Brain microvascular endothelial cell (primary cell): ENCODE data around the gene ERGIC3.
"Not testable (repeated sequence)": the region's sequence is repeated elsewhere in the genome, so short reads cannot be mapped to it uniquely, and the experiment has no call there.

ENCODE experiments used
- DNase-seq: peaks from one replicate; pipeline ENCODE4 v3.0.0-alpha.2; 2020
- H3K27ac ChIP-seq: fragments of 250-450 bp; sonication (Bioruptor Pico); 2 replicates; pipeline ENCODE4 v1.5.1; 2020; ENCODE audit warnings: mild to moderate bottlenecking, moderate library complexity
- H3K27me3 ChIP-seq: fragments of 250-450 bp; sonication (Bioruptor Pico); replicated peaks from 2 replicates; pipeline ENCODE4 v1.5.1; 2020; ENCODE audit warnings: mild to moderate bottlenecking
- H3K36me3 ChIP-seq: fragments of 250-450 bp; sonication (Bioruptor Pico); replicated peaks from 2 replicates; pipeline ENCODE4 v1.5.1; 2020; ENCODE audit warnings: mild to moderate bottlenecking
- H3K4me3 ChIP-seq: 2 replicates; pipeline ENCODE4 v1.5.1; 2011; ENCODE audit warnings: low read depth, mild to moderate bottlenecking, control low read depth, low read length, moderate library complexity
- in situ Hi-C: cut with HindIII; loops from 2 replicates; pipeline ENCODE4 v1.10.0; 2017; ENCODE audit warnings: low sequenced_read_pairs, low pct_ligation_motif_present
- TF ChIP-seq, protein P1 (sequence below): IDR thresholded peaks from 2 replicates; pipeline ENCODE4 v1.5.1; 2011; ENCODE audit warnings: low read depth, mild to moderate bottlenecking, moderate library complexity, low read length, control low read depth, inconsistent platforms; ENCODE audit errors: missing control alignments

The ERGIC3 gene

DNA sequence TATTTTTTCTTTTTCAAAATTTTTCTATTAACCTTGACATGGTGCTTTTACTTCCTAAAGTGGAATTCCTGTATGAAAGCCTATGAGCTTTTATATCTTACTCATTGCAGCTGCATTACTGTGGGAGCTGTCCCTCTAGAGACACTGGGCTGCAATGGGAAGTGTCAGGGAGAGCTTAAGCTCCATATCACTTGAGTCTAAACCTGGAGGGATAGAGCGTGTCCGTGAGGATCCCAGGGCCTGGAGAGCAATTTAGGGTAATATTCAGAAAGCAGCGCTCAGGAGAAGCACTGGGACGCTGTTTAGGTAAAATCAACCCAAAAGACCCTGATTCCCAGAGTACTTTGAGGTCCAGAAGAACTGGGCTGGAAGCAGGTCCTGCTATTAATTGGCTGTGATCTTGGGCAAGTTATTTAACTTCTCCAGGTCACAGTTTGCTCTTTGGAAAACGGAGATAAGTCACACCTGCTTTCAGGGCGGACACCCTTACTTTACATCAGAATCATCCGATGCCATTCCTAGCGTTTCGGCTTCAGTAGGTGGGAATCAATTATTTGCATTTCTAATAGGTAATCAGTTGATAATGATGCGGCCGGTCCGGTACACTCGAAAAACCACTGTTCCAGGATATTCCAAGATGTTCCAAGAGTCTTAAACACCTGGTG lies 628 bp upstream of the ERGIC3 start:
- H3K27ac ChIP-seq, result no peak overlapping the region
- in situ Hi-C loops, result no loop called here

DNA sequence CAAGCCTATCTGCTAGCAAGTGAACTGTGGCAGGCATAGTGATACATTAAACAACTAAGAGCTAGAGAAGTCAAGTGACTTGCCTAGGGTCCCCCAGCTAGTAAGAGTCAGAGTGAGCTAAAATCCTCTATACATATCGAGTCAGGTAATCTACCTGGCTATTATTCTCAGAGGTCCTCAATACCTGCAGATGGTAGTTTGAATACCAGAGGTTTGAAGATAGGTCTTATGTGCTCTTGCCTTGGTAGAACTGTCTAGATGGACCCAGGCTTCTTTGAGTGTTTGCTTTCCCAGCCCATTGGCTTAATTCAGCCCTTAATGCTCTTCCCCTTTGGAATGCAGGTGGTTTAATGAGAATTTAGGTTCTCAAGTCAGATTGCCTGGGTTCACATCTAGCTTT lies 1.1 kb downstream of the ERGIC3 start:
- DNase-seq, result no peak
- TF ChIP-seq, protein P1, sequence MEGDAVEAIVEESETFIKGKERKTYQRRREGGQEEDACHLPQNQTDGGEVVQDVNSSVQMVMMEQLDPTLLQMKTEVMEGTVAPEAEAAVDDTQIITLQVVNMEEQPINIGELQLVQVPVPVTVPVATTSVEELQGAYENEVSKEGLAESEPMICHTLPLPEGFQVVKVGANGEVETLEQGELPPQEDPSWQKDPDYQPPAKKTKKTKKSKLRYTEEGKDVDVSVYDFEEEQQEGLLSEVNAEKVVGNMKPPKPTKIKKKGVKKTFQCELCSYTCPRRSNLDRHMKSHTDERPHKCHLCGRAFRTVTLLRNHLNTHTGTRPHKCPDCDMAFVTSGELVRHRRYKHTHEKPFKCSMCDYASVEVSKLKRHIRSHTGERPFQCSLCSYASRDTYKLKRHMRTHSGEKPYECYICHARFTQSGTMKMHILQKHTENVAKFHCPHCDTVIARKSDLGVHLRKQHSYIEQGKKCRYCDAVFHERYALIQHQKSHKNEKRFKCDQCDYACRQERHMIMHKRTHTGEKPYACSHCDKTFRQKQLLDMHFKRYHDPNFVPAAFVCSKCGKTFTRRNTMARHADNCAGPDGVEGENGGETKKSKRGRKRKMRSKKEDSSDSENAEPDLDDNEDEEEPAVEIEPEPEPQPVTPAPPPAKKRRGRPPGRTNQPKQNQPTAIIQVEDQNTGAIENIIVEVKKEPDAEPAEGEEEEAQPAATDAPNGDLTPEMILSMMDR, result no peak
- no peaks in the 10 kb centered on the region for H3K27me3 ChIP-seq
- H3K27ac ChIP-seq, result no peak overlapping the region
- peaks cover 14% of the 10 kb centered on the region for H3K36me3 ChIP-seq
- no peak overlapping the region for H3K4me3 ChIP-seq
- in situ Hi-C loops, result no loop called here

More for the DNA sequence above, 628 bp upstream of the ERGIC3 start:
- Histone ChIP-seq H3K4me3 (peak overlapping the region; percentile 94), H3K36me3 (peaks cover 6% of the 10 kb centered on the region), H3K27me3 (no peaks in the 10 kb centered on the region)
- no peak for DNase-seq
- TF ChIP-seq, protein P1, result no peak

DNA sequence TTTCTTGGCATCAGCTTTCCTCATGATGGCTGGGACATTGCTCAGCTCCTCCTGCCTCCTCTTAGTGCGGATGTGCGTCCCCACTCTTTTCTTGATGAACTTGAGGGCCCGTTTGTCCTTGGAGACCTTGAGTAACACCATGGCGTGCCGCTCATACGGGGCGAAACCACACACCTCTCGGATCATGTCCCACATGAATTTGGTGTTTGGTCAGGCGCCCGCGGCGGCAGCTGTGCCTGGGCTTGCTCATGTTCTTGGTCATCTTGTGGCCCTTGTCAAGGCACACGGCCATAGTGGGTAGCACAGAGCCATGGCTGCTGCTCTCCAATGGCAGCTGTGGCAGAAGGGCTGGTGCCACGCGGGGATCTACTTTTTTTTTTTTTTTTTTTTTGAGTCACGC lies 2.6 kb downstream of the ERGIC3 start:
- H3K36me3 ChIP-seq, result peaks cover 27% of the 10 kb centered on the region
- no peak overlapping the region for H3K27ac ChIP-seq
- no peak for DNase-seq
- no peaks in the 10 kb centered on the region for H3K27me3 ChIP-seq
- TF ChIP-seq, protein P1, result no peak
- H3K4me3 ChIP-seq, result no peak overlapping the region
- in situ Hi-C loops, result no loop called here

DNA sequence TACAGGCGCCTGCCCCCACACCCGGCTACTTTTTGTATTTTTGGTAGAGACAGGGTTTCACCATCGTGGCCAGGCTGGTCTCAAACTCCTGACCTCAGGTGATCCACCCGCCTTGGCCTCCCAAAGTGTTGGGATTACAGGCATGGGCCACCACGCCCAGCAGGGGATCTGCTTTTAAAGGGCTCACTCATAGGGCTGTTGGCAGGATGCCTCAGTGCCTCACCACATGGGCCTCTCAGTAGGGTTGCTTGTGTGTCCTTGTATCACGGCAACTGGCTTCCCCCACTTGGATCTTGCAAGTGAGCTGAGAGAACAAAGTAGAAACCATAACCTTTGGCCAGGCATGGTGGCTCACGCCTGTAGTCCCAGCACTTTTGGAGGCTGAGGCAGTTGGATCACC lies 3.1 kb downstream of the ERGIC3 start:
- H3K27ac ChIP-seq, H3K27me3 ChIP-seq, H3K4me3 ChIP-seq, in situ Hi-C loops: not testable (repeated sequence)
- peak; percentile 49 for DNase-seq
- H3K36me3 ChIP-seq, result peaks cover 32% of the 10 kb centered on the region

DNA sequence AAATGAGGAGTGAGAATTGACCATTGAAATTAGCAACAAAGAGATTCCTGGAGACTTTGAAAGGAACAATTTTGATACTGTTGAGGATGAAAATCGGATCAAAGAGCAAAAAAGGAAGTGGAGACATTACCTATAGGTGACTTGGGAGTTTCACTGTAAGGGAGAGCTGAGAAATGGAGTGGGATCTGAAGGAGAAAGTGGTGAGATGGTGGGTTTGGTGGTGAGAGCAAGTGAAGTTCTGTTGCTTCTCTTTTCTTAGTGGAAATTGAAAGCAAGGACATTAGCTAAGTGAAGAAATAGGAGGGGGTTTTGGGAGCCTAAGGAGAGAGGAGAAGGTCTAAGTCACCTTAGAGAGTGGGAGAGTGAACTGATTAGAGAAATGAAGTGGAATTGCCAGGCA lies 4.2 kb downstream of the ERGIC3 start:
- TF ChIP-seq, protein P1, result no peak
- Histone ChIP-seq H3K4me3 (no peak overlapping the region), H3K27ac (no peak overlapping the region), H3K27me3 (no peaks in the 10 kb centered on the region), H3K36me3 (peaks cover 39% of the 10 kb centered on the region)
- in situ Hi-C loops, result no loop called here
- DNase-seq, result no peak

DNA sequence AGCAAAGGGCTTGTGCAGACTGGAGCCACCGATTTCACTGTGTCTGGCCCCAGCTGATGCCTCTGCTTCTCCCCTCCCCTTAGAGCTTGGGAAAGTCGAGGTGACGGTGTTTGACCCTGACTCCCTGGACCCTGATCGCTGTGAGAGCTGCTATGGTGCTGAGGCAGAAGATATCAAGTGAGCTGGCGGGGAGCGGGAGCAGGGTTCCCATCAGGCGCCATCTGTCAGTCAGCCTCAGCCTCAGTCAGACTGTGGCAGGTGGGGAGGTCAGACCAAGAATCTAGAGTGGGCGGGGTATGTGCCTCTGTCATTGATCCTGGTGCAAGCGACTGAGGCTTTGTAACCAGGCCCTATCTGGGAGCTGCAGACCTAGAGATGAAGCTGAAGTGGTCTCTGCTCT lies 5.5 kb downstream of the ERGIC3 start:
- no peaks in the 10 kb centered on the region for H3K27me3 ChIP-seq
- TF ChIP-seq, protein P1, result no peak
- in situ Hi-C loops, result no loop called here
- peaks cover 48% of the 10 kb centered on the region for H3K36me3 ChIP-seq
- H3K27ac ChIP-seq, result no peak overlapping the region
- no peak for DNase-seq
- H3K4me3 ChIP-seq, result no peak overlapping the region
